HEK293 (cell line): ENCODE measurements around the gene ENSA.
"Not testable (repeated sequence)": the region's sequence is repeated elsewhere in the genome, so short reads cannot be mapped to it uniquely, and the experiment has no call there.

Experiments
- CTCF ChIA-PET: fragments of 350-600 bp; formaldehyde crosslinking; extraction: SDS; loops from one replicate; lab custom pipeline; 2021; ENCODE audit warnings: antibody characterized with exemption; lab: Yijun Ruan, JAX
- POLR2A ChIA-PET: fragments of 300-600 bp; formaldehyde crosslinking; extraction: SDS; loops from one replicate; lab custom pipeline; 2020; ENCODE audit warnings: antibody characterized with exemption, inconsistent platforms; lab: Yijun Ruan, JAX
- H3K27ac ChIP-seq: fragments of 200-500 bp; sonication (Bioruptor generic); 2 replicates; pipeline ENCODE4 v1.5.1; 2014; ENCODE audit warnings: low read depth, low read length, control low read depth, inconsistent platforms; ENCODE audit errors: extremely low read depth
- H3K36me3 ChIP-seq, 2 experiments: fragments of 200-500 bp in 1 of 2; sonication (Bioruptor generic) in 1 of 2; 1 replicate in 1 of 2; 2 replicates in 1 of 2; pipeline ENCODE4 v1.5.1; 2014 to 2017; ENCODE audit warnings: inconsistent platforms in 2 of 2, low read length in 2 of 2; ENCODE audit not compliant: control insufficient read depth in 2 of 2, insufficient read depth in 1 of 2
- H3K4me1 ChIP-seq: fragments of 200-500 bp; sonication (Bioruptor generic); 2 replicates; pipeline ENCODE4 v1.5.1; 2014; ENCODE audit warnings: mild to moderate bottlenecking, low read length, inconsistent platforms; ENCODE audit not compliant: control insufficient read depth, insufficient read depth
- H3K4me3 ChIP-seq: 2 replicates; pipeline ENCODE4 v1.5.1; 2011; ENCODE audit warnings: low read depth, mild to moderate bottlenecking, control low read depth, low read length, moderate library complexity
- H3K9me3 ChIP-seq: fragments of 200-500 bp; sonication (Bioruptor generic); 2 replicates; pipeline ENCODE4 v1.5.1; 2014; ENCODE audit warnings: low read depth, low read length, inconsistent platforms; ENCODE audit not compliant: control insufficient read depth, insufficient read depth
- GLIS2 ChIP-seq: fragments of 450-650 bp; formaldehyde crosslinking; IDR thresholded peaks from 2 replicates; pipeline ENCODE4 v1.5.1; 2016; ENCODE audit warnings: missing biosample characterization, missing genetic modification characterization
- KLF10 ChIP-seq: fragments of 450-650 bp; IDR thresholded peaks from 2 replicates; pipeline ENCODE4 v1.5.1; 2018; ENCODE audit warnings: missing biosample characterization, mild to moderate bottlenecking, missing genetic modification characterization
- KLF16 ChIP-seq: fragments of 450-650 bp; formaldehyde crosslinking; IDR thresholded peaks from 2 replicates; pipeline ENCODE4 v1.5.1; 2017; ENCODE audit warnings: missing biosample characterization, missing genetic modification characterization
- PRDM1 ChIP-seq: fragments of 450-650 bp; formaldehyde crosslinking; IDR thresholded peaks from 2 replicates; pipeline ENCODE4; 2016; ENCODE audit warnings: missing biosample characterization, missing genetic modification characterization
- SCRT1 ChIP-seq: fragments of 450-650 bp; formaldehyde crosslinking; IDR thresholded peaks from 2 replicates; pipeline ENCODE4 v1.5.1; 2016; ENCODE audit warnings: missing biosample characterization, missing genetic modification characterization, borderline replicate concordance
- ZBTB17 ChIP-seq: fragments of 450-650 bp; formaldehyde crosslinking; IDR thresholded peaks from 2 replicates; pipeline ENCODE4 v1.5.1; 2016; ENCODE audit warnings: missing biosample characterization, missing genetic modification characterization
- ZBTB20 ChIP-seq: fragments of 450-650 bp; formaldehyde crosslinking; IDR thresholded peaks from 2 replicates; pipeline ENCODE4 v1.5.1; 2016; ENCODE audit warnings: missing biosample characterization, missing genetic modification characterization
- ZFP3 ChIP-seq: fragments of 450-650 bp; formaldehyde crosslinking; IDR thresholded peaks from 2 replicates; pipeline ENCODE4 v1.5.1; 2016; ENCODE audit warnings: low read depth, missing biosample characterization, missing genetic modification characterization
- ZNF114 ChIP-seq: fragments of 450-650 bp; formaldehyde crosslinking; IDR thresholded peaks from 2 replicates; pipeline ENCODE4 v1.5.0; 2017; ENCODE audit warnings: missing biosample characterization, missing genetic modification characterization
- ZNF121 ChIP-seq: fragments of 450-650 bp; formaldehyde crosslinking; IDR thresholded peaks from 2 replicates; pipeline ENCODE4 v1.5.1; 2016; ENCODE audit warnings: missing biosample characterization, missing genetic modification characterization
- ZNF132 ChIP-seq: fragments of 450-650 bp; formaldehyde crosslinking; IDR thresholded peaks from 2 replicates; pipeline ENCODE4 v1.5.1; 2017; ENCODE audit warnings: missing biosample characterization, missing genetic modification characterization, borderline replicate concordance
- ZNF214 ChIP-seq: fragments of 450-650 bp; formaldehyde crosslinking; IDR thresholded peaks from 2 replicates; pipeline ENCODE4 v1.5.1; 2017; ENCODE audit warnings: missing biosample characterization, mild to moderate bottlenecking, missing genetic modification characterization, borderline replicate concordance
- ZNF221 ChIP-seq: fragments of 450-650 bp; formaldehyde crosslinking; IDR thresholded peaks from 2 replicates; pipeline ENCODE4 v1.5.1; 2017; ENCODE audit warnings: missing biosample characterization, missing genetic modification characterization, borderline replicate concordance
- ZNF23 ChIP-seq: fragments of 450-650 bp; formaldehyde crosslinking; IDR thresholded peaks from 2 replicates; pipeline ENCODE4 v1.5.1; 2016; ENCODE audit warnings: missing biosample characterization, missing genetic modification characterization, borderline replicate concordance
- ZNF280D ChIP-seq: fragments of 450-650 bp; formaldehyde crosslinking; IDR thresholded peaks from 2 replicates; pipeline ENCODE4 v1.5.1; 2016; ENCODE audit warnings: missing biosample characterization, missing genetic modification characterization
- ZNF600 ChIP-seq: fragments of 450-650 bp; formaldehyde crosslinking; IDR thresholded peaks from 2 replicates; pipeline ENCODE4 v1.5.1; 2016; ENCODE audit warnings: missing biosample characterization, missing genetic modification characterization
- ZSCAN16 ChIP-seq: fragments of 450-650 bp; formaldehyde crosslinking; IDR thresholded peaks from 2 replicates; pipeline ENCODE4 v1.5.1; 2016; ENCODE audit warnings: missing biosample characterization, missing genetic modification characterization
- TF ChIP-seq, protein P1 (sequence below): fragments of 450-650 bp; formaldehyde crosslinking; IDR thresholded peaks from 2 replicates; pipeline ENCODE4 v1.5.1; 2016; ENCODE audit warnings: missing biosample characterization, missing genetic modification characterization, borderline replicate concordance
- TF ChIP-seq, protein P2 (sequence below): fragments of 450-650 bp; formaldehyde crosslinking; IDR thresholded peaks from 2 replicates; pipeline ENCODE4 v1.5.1; 2016; ENCODE audit warnings: missing biosample characterization, missing genetic modification characterization

Gene ENSA

DNA sequence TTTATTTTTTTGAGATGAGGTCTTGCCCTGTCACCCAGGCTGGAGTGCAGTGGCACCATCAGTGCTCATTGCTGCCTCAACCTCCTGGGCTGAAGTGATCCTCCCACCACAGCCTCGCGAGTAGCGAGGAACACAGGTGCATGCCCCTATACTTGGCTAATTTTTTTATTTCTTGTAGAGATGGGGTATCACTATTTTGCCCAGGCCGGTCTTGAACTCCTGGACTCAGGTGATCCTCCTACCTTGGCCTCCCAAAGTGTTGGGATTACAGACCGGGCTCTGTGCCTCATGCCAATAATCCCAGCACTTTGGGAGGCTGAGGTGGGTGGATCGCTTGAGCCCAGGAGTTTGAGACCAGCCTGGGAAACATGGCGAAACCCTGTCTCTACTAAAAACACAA is 48.0 kb downstream of the ENSA start:
- H3K4me1 ChIP-seq, H3K4me3 ChIP-seq, H3K9me3 ChIP-seq, H3K27ac ChIP-seq: not testable (repeated sequence)
- ChIA-PET CTCF (interaction anchor here (14.0 kb wide), 1 partner anchor 22 kb away, joined by 135 read pairs; no protein-coding TSS in a partner anchor), POLR2A (interaction anchor here (1.0 to 3.7 kb wide), 3 partner anchors 13 to 21 kb away, joined by 4 to 18 read pairs (median 6); no protein-coding TSS in a partner anchor)
- H3K36me3 ChIP-seq = peaks cover 0 to 25% of the 10 kb centered on the region in 2 experiments; a peak in 1 of 3 replicates

DNA sequence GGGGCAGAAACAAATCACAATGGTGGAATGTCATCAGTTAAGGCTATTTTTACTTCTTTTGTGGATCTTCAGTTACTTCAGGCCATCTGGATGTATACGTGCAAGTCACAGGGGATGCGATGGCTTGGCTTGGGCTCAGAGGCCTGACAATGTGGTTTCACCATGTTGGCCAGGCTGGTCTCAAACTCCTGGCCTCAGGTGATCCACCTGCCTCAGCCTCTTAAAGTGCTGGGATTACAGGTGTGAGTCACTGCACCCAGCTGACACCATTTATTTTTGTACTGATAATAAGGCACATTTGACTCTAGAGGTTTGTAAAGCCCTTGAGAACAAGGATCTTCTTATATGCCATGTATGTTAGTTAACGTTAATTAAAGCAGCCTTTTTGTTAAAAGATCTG is 48.4 kb downstream of the ENSA start:
- H3K36me3 ChIP-seq = peaks cover 0 to 30% of the 10 kb centered on the region in 2 experiments; a peak in 1 of 3 replicates
- H3K4me1 ChIP-seq, H3K4me3 ChIP-seq, H3K27ac ChIP-seq, H3K9me3 ChIP-seq: not testable (repeated sequence)
- POLR2A ChIA-PET = interaction anchor here (1.0 to 3.7 kb wide), 5 partner anchors 13 to 47 kb away, joined by 4 to 18 read pairs (median 6); no protein-coding TSS in a partner anchor
- CTCF ChIA-PET = interaction anchor here (0.9 to 14.0 kb wide), 3 partner anchors 17 to 23 kb away, joined by 4 to 135 read pairs (median 4); no protein-coding TSS in a partner anchor
- peak; percentile 45; the same call in 1 of the 2 replicates for TF ChIP-seq SCRT1 (tag by site-specific recombination)

DNA sequence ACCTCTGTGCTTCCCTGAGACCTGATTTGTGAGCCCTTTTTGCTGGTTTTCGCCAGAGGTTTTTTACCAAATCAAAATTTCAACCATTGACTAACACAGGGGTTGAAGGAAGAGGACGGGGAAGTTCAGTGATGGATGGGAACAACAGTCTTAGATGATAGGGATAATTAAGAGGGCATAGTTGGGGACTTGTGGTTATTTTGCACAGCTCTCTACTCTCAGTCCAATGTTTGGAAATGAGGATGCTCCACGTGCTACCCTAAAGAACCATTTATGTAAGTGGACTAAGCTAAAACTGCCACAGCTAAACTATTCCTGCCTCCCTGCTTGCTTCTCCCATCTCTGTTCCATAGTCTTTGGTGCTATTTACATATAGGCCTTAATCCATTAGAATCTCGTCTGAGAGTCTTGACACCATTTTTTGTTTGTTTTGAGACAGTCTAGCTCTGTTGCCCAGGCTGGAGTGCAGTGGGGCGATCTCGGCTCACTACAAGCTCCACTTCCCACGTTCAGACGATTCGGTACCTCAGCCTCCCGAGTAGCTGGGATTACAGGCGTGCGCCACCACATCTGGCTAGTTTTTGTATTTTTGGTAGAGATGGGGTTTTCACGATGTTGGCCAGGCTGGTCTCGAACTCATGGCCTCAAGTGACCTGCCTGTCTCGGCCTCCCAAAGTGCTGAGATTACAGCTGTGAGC is 49.3 kb downstream of the ENSA start:
- H3K4me1 ChIP-seq = no peaks in the 10 kb centered on the region
- ChIA-PET POLR2A (interaction anchor here (0.6 to 13.5 kb wide), 31 partner anchors 9 to 740 kb away, joined by 3 to 272 read pairs (median 5); partner anchors contain the start of genes ADAMTSL4, APH1A, ENSA and FALEC), CTCF (interaction anchor here (0.5 to 14.0 kb wide), 13 partner anchors 9 to 418 kb away, joined by 3 to 135 read pairs (median 4); partner anchors contain the start of genes ENSA and FALEC)
- peak overlapping the region; percentile 46 for H3K4me3 ChIP-seq
- H3K27ac ChIP-seq = peak overlapping the region; percentile 95
- H3K9me3 ChIP-seq = no peaks in the 10 kb centered on the region
- H3K36me3 ChIP-seq = peaks cover 0 to 38% of the 10 kb centered on the region in 2 experiments; a peak in 2 of 3 replicates
- TF ChIP-seq KLF10 (no peak), ZFP3 (no peak), ZNF132 (tag by site-specific recombination) (no peak), ZSCAN16 (tag by site-specific recombination) (no peak), ZNF214 (no peak), KLF16 (tag by site-specific recombination) (no peak), ZNF23 (tag by site-specific recombination) (no peak), ZNF114 (no peak), ZNF221 (tag by site-specific recombination) (no peak), ZBTB17 (no peak), ZNF121 (tag by site-specific recombination) (0 out of 2 replicates have a peak, but pooled peaks have one; percentile 12), ZNF600 (tag by site-specific recombination) (0 out of 2 replicates have a peak, but pooled peaks have one; percentile 26), PRDM1 (tag by site-specific recombination) (no peak), ZNF280D (tag by site-specific recombination) (peak; percentile 69; the same call in 1 of the 2 replicates), GLIS2 (no peak), ZBTB20 (tag by site-specific recombination) (no peak)
- TF ChIP-seq, protein P1, sequence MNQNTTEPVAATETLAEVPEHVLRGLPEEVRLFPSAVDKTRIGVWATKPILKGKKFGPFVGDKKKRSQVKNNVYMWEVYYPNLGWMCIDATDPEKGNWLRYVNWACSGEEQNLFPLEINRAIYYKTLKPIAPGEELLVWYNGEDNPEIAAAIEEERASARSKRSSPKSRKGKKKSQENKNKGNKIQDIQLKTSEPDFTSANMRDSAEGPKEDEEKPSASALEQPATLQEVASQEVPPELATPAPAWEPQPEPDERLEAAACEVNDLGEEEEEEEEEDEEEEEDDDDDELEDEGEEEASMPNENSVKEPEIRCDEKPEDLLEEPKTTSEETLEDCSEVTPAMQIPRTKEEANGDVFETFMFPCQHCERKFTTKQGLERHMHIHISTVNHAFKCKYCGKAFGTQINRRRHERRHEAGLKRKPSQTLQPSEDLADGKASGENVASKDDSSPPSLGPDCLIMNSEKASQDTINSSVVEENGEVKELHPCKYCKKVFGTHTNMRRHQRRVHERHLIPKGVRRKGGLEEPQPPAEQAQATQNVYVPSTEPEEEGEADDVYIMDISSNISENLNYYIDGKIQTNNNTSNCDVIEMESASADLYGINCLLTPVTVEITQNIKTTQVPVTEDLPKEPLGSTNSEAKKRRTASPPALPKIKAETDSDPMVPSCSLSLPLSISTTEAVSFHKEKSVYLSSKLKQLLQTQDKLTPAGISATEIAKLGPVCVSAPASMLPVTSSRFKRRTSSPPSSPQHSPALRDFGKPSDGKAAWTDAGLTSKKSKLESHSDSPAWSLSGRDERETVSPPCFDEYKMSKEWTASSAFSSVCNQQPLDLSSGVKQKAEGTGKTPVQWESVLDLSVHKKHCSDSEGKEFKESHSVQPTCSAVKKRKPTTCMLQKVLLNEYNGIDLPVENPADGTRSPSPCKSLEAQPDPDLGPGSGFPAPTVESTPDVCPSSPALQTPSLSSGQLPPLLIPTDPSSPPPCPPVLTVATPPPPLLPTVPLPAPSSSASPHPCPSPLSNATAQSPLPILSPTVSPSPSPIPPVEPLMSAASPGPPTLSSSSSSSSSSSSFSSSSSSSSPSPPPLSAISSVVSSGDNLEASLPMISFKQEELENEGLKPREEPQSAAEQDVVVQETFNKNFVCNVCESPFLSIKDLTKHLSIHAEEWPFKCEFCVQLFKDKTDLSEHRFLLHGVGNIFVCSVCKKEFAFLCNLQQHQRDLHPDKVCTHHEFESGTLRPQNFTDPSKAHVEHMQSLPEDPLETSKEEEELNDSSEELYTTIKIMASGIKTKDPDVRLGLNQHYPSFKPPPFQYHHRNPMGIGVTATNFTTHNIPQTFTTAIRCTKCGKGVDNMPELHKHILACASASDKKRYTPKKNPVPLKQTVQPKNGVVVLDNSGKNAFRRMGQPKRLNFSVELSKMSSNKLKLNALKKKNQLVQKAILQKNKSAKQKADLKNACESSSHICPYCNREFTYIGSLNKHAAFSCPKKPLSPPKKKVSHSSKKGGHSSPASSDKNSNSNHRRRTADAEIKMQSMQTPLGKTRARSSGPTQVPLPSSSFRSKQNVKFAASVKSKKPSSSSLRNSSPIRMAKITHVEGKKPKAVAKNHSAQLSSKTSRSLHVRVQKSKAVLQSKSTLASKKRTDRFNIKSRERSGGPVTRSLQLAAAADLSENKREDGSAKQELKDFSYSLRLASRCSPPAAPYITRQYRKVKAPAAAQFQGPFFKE (tag by site-specific recombination) = no peak
- TF ChIP-seq, protein P2, sequence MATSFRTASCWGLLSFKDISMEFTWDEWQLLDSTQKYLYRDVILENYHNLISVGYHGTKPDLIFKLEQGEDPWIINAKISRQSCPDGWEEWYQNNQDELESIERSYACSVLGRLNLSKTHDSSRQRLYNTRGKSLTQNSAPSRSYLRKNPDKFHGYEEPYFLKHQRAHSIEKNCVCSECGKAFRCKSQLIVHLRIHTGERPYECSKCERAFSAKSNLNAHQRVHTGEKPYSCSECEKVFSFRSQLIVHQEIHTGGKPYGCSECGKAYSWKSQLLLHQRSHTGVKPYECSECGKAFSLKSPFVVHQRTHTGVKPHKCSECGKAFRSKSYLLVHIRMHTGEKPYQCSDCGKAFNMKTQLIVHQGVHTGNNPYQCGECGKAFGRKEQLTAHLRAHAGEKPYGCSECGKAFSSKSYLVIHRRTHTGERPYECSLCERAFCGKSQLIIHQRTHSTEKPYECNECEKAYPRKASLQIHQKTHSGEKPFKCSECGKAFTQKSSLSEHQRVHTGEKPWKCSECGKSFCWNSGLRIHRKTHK (tag by site-specific recombination) = no peak
